GM13977 (cell line): ENCODE measurements around the gene LDLRAP1.
A peak's percentile ranks its signal among the peaks of the same experiment; 100 is the strongest.

Experiments used
- DNase-seq: peaks from one replicate; pipeline ENCODE4 v3.0.0; 2012; ENCODE audit warnings: low spot score
- CTCF ChIP-seq: IDR thresholded peaks from 2 replicates; pipeline ENCODE4 v1.5.1; 2012; ENCODE audit warnings: mild to moderate bottlenecking, control low read depth; ENCODE audit not compliant: insufficient read depth; ENCODE audit errors: extremely low read depth, missing control alignments
- in situ Hi-C: fragments of 300-500 bp; cut with MboI; formaldehyde crosslinking; loops from one replicate; pipeline ENCODE4 v1.12.0; 2022; ENCODE audit warnings: low sequenced_read_pairs, low pct_unique_long_range_greater_than_20kb, mixed read lengths, inconsistent platforms; ENCODE audit not compliant: unreplicated experiment

Gene LDLRAP1

GRCh38 chr1:25613091-25613490 is 69.7 kb downstream of the LDLRAP1 start:
- in situ Hi-C loops: no loop called here
- DNase-seq: no peak
- TF ChIP-seq CTCF: no peak

GRCh38 chr1:25614501-25615171 is 71.2 kb downstream of the LDLRAP1 start:
- no peak for TF ChIP-seq CTCF
- DNase-seq: no peak
- in situ Hi-C loops: no loop called here

GRCh38 chr1:25615172-25615541 is 71.8 kb downstream of the LDLRAP1 start:
- no peak for TF ChIP-seq CTCF
- no peak for DNase-seq
- in situ Hi-C loops: no loop called here

- in situ Hi-C loops: no loop called here
- TF ChIP-seq CTCF: no peak
- DNase-seq: no peak
Measured at GRCh38 chr1:25615563-25616094, 72.2 kb downstream of the LDLRAP1 start.

GRCh38 chr1:25616095-25616986 is 72.9 kb downstream of the LDLRAP1 start, which contains the start of gene MAN1C1:
TSS of gene MAN1C1 (plus strand) at chr1:25616791. CDS start at chr1:25617798, 1,007 bp downstream.
- DNase-seq: peak; percentile 96
- in situ Hi-C loops: no loop called here
- peak; percentile 21 for TF ChIP-seq CTCF

- no peak for DNase-seq
- no peak for TF ChIP-seq CTCF
- in situ Hi-C loops: no loop called here
Measured at GRCh38 chr1:25616987-25617624, 73.7 kb downstream of the LDLRAP1 start.
